Gastrocnemius medialis (tissue), 4 donors: ENCODE data around the gene RBCK1. TPM values are rescaled to one million over a fixed set of nuclear protein-coding genes. Genes with fewer than 3 reads are reported as not detected.
"Not testable (repeated sequence)": the region's sequence is repeated elsewhere in the genome, so short reads cannot be mapped to it uniquely, and the experiment has no call there.

Experiments used
- ATAC-seq, 2 donors: fragments of 150-250 bp; one replicate each; pipeline ENCODE4 v1.9.1; 2016
- DNase-seq, 2 donors: peaks; one replicate each; pipeline ENCODE4 v3.0.0-alpha.2; 2019
- H3K27ac ChIP-seq, 4 donors: fragments of 200-600 bp; sonication (generic); 1 replicate in 1 of 4; 2 replicates in 3 of 4; pipeline ENCODE4 v1.5.1; 2016 to 2018; ENCODE audit warnings: mild to moderate bottlenecking in 2 of 4, moderate library complexity in 1 of 4
- H3K27me3 ChIP-seq, 3 donors: fragments of 200-600 bp; sonication (generic) in 2 of 3; 1 replicate in 1 of 3; 2 replicates in 2 of 3; pipeline versions ENCODE4 v1.5.1 to v1.6.0; 2016 to 2019; ENCODE audit warnings: mild to moderate bottlenecking in 1 of 3, moderate library complexity in 1 of 3
- H3K36me3 ChIP-seq, 2 donors: fragments of 200-600 bp; sonication (generic) in 1 of 2; one replicate each; pipeline ENCODE4 v1.5.1; 2017 to 2018
- H3K4me1 ChIP-seq, 2 donors: fragments of 200-600 bp; sonication (generic) in 1 of 2; one replicate each; pipeline ENCODE4 v1.5.1; 2016 to 2017; ENCODE audit warnings: mild to moderate bottlenecking in 2 of 2
- H3K4me3 ChIP-seq, 4 donors: fragments of 200-600 bp; sonication (generic) in 3 of 4; 1 replicate in 1 of 4; 2 replicates in 3 of 4; pipeline ENCODE4 v1.5.1; 2016 to 2019; ENCODE audit warnings: mild to moderate bottlenecking in 2 of 4
- H3K9me3 ChIP-seq, 3 donors: fragments of 200-600 bp; sonication (generic) in 2 of 3; 1 replicate in 1 of 3; 2 replicates in 2 of 3; pipeline ENCODE4 v1.5.1; 2016 to 2019
- CTCF ChIP-seq, 5 experiments: fragments of 450-650 bp in 3 of 5; fragments of 200-600 bp in 2 of 5; sonication (generic) in 2 of 5; IDR thresholded peaks in 4 of 5; conservative IDR thresholded peaks in 1 of 5; 1 replicate in 4 of 5; 2 replicates in 1 of 5; pipeline ENCODE4 v1.5.1; 2016 to 2019; ENCODE audit warnings: antibody characterized with exemption in 5 of 5, mild to moderate bottlenecking in 3 of 5, moderate library complexity in 3 of 5
- POLR2A ChIP-seq, 2 donors: fragments of 450-650 bp; IDR thresholded peaks; one replicate each; pipeline ENCODE4 v1.6.1; 2017; ENCODE audit warnings: antibody characterized with exemption in 2 of 2, mild to moderate bottlenecking in 2 of 2, moderate library complexity in 2 of 2
- in situ Hi-C, 4 donors: fragments of 200-750 bp; cut with MboI; loops; one replicate each; pipeline versions ENCODE4 v1.15.0 to v1.8.0; 2017; ENCODE audit warnings: low sequenced_read_pairs in 4 of 4
- intact Hi-C: fragments of 100-400 bp; cut with DNase I; formaldehyde crosslinking; loops from one replicate; pipeline ENCODE4 v1.15.1; 2023; ENCODE audit warnings: low total_unique reads
- total RNA-seq, 4 donors: library from RNA; depleted of rRNA; stranded (reverse); fragments of >200 nt; gene quantifications; one replicate each; pipeline versions ENCODE4 v1.1.0 to v1.2.3, GENCODE V29; 2016

The RBCK1 gene
- total RNA-seq, 4 donors from 2014 or later = 38.6 to 76.5 (median 62.6) TPM

- peaks cover 15 to 17% of the 10 kb centered on the region in 2 donors for H3K4me1 ChIP-seq
- ATAC-seq = no peak
Observed at GRCh38 chr20:375265-375889, 32.7 kb upstream of the RBCK1 start.

GRCh38 chr20:376089-376488, 32.0 kb upstream of the RBCK1 start:
- DNase-seq (no peak), ATAC-seq (no peak)
- H3K9me3 ChIP-seq = no peaks in the 10 kb centered on the region
- in situ Hi-C loops = no loop called here
- no peak overlapping the region for H3K4me3 ChIP-seq
- peaks cover 0 to 12% (median under 1%) of the 10 kb centered on the region in 3 donors for H3K27me3 ChIP-seq
- intact Hi-C loops = no loop called here
- H3K36me3 ChIP-seq = no peaks in the 10 kb centered on the region
- no peak overlapping the region for H3K27ac ChIP-seq
- TF ChIP-seq POLR2A (IDR thresholded peaks at IDR 0.05) = no peak
- TF ChIP-seq CTCF (IDR thresholded peaks at IDR 0.05 in 4 of 5, conservative IDR thresholded peaks at IDR 0.05 in 1 of 5) = no peak
- peaks cover 14 to 15% of the 10 kb centered on the region in 2 donors for H3K4me1 ChIP-seq

More at GRCh38 chr20:375265-375889, 32.7 kb upstream of the RBCK1 start:
- no peaks in the 10 kb centered on the region for H3K9me3 ChIP-seq
- no peak overlapping the region for H3K27ac ChIP-seq
- H3K4me3 ChIP-seq = no peak overlapping the region
- no peak for DNase-seq
- intact Hi-C loops = no loop called here
- in situ Hi-C loops = no loop called here
- no peaks in the 10 kb centered on the region for H3K36me3 ChIP-seq
- no peak for TF ChIP-seq POLR2A (IDR thresholded peaks at IDR 0.05)
- H3K27me3 ChIP-seq = peaks cover 0 to 6% (median 0%) of the 10 kb centered on the region in 3 donors

- intact Hi-C loops (no loop called here), in situ Hi-C loops (no loop called here)
- DNase-seq = no peak
- H3K4me1 ChIP-seq = peaks cover 7 to 15% of the 10 kb centered on the region in 2 donors
- no peak for ATAC-seq
- H3K36me3 ChIP-seq = no peaks in the 10 kb centered on the region
- H3K4me3 ChIP-seq = no peak overlapping the region
- no peak overlapping the region for H3K27ac ChIP-seq
- TF ChIP-seq CTCF (IDR thresholded peaks at IDR 0.05 in 4 of 5, conservative IDR thresholded peaks at IDR 0.05 in 1 of 5) (no peak), POLR2A (IDR thresholded peaks at IDR 0.05) (no peak)
- H3K9me3 ChIP-seq = no peaks in the 10 kb centered on the region
- peaks cover 0 to 18% (median 6%) of the 10 kb centered on the region in 3 donors for H3K27me3 ChIP-seq
Observed at GRCh38 chr20:376750-377149, 31.3 kb upstream of the RBCK1 start.

- H3K4me1 ChIP-seq = peaks cover 0 to 12% of the 10 kb centered on the region in 2 donors
- in situ Hi-C loops, H3K36me3 ChIP-seq, ATAC-seq, H3K9me3 ChIP-seq, H3K27ac ChIP-seq, intact Hi-C loops, DNase-seq, H3K4me3 ChIP-seq: not testable (repeated sequence)
- H3K27me3 ChIP-seq = peaks cover 0 to 22% (median 14%) of the 10 kb centered on the region in 3 donors
Observed at GRCh38 chr20:377578-377977, 30.5 kb upstream of the RBCK1 start.

- ATAC-seq (no peak), DNase-seq (no peak)
- H3K4me3 ChIP-seq = no peak overlapping the region
- no peaks in the 10 kb centered on the region for H3K9me3 ChIP-seq
- H3K4me1 ChIP-seq = peaks cover 0 to 11% of the 10 kb centered on the region in 2 donors
- no peak overlapping the region for H3K27ac ChIP-seq
- no peaks in the 10 kb centered on the region for H3K36me3 ChIP-seq
- peaks cover 0 to 22% (median 14%) of the 10 kb centered on the region in 3 donors for H3K27me3 ChIP-seq
- in situ Hi-C loops = no loop called here
- intact Hi-C loops = no loop called here
- no peak for TF ChIP-seq POLR2A (IDR thresholded peaks at IDR 0.05)
- no peak for TF ChIP-seq CTCF (IDR thresholded peaks at IDR 0.05 in 4 of 5, conservative IDR thresholded peaks at IDR 0.05 in 1 of 5)
Observed at GRCh38 chr20:378961-379336, 29.1 kb upstream of the RBCK1 start.
